Measurements from ENCODE around the gene ACADVL.
A peak's percentile ranks its signal among the peaks of the same experiment; 100 is the strongest.
"Not testable (repeated sequence)": the region's sequence is repeated elsewhere in the genome, so short reads cannot be mapped to it uniquely, and the experiment has no call there.

ACADVL gene

DNA sequence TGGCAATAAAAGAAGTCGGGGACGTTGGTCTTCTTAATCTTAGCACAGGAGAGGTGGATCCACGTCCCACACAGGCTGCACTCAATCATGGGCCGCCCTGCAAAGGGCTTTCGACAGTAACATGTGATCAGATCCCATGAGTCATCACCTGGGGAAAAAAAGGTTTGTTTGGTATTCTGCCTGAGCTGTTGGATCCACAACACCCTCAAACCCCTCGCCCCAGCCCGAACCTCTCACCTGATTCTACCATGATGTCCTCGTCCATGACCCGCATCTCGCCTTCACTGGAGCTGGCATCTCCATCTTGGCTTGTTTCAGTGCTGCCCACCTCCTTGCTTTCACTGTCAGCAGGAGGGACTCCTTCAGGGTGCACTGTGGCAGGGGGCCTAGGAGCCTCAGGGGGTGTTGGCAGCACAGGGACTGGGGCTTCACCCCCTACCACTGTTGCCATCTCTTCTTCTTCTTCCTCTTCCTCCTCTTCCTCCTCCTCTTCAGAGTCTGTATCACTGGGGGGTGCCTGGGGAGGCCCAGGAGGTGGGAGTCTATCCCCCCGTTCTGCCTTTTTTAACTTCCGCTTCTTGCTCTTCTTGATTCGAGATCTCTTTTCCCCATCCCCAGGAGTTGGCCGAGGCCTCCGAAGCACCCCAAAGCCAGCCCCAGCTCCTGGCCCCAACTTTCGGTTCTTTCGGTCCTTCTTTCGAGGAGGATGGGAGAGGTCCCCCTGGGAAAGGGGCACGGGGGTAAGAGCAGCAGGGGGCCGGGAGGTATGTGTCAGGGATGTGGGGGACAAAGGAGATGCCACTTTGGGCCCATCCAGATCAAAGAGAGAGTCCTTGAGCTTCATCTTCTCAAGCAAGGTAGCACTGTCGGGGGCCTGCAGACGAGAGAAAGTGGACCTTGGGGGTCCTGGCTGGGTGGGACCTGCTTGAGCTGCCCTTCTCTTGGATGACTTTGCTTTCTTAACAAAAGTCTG lies 16.2 kb downstream of the ACADVL start:
- DNase-seq, result no peak

DNA sequence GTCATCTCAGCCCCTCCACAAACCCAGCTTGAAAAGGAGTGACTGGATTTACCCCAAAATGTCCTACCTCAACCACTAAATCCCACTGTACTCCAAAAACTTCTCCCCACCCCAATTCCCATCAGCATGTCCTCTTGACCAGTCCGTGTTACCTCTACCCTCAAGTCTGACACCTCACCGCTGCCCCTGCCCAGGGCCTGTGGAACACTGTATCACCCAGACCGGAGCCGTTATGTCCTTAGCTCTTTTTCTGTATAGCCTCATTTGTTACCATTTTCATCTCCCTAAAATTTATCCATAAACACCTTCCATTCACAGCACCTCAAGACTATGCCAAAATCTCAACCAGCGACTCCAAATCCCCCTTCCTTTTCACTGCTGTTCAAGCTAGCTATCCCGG lies 17.1 kb downstream of the ACADVL start:
- DNase-seq, result no peak

DNA sequence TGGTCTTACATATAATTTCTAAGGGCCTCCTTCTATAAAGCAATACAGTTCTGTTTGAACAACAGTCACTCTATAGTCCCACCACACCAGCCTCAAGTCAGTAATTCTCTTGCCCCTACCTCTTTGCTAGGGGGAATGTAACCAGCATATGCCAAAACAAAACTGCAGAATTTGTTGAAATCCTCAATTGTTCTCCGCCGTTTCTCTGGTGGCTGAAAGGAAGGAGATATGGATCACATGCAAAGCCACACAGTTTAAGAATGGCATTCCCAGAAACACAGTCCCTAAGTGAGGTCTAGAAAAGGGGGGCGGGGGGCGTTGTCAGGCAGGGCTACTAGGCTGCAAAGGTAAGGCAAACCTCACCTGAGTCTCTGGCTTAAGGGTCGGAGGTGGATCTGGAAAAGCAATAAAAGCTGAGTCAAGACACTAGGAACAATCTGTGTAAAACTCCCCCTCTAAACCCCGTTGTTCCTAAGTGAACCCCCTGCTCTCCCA lies 17.6 kb downstream of the ACADVL start:
- DNase-seq, result no peak

DNA sequence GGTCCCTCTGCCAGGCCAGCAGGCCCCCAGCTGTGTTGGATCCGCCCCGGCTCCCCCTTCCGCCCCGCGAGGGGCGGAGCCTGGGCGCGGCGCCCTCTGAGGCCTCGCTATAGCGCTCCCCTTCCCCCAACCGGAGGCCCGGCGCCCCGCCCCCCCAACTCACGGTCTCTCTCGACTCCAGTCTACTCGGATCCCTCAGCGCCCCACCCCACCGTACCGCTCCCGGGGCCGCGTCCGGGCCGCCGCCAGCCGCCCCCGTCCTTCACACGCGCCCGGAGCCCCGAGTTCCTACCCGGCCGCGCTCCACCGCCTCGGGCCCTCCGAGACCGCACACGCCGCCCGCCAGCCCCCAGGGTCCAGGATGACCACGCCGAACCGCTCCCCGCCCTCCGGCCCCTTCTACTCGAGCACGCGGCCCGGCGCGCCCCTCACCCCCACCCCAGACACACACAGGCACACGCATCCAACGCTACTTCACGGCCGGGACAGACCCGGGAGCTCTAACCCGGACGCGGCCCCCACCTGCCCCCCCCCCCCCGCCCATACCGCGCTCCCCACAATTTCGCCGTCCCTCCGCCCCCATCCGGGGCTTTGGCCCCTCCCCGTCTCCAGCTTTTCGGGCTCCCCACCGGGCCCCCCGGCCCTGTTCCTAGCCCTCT lies 18.2 kb downstream of the ACADVL start:
- DNase-seq, result no peak

DNA sequence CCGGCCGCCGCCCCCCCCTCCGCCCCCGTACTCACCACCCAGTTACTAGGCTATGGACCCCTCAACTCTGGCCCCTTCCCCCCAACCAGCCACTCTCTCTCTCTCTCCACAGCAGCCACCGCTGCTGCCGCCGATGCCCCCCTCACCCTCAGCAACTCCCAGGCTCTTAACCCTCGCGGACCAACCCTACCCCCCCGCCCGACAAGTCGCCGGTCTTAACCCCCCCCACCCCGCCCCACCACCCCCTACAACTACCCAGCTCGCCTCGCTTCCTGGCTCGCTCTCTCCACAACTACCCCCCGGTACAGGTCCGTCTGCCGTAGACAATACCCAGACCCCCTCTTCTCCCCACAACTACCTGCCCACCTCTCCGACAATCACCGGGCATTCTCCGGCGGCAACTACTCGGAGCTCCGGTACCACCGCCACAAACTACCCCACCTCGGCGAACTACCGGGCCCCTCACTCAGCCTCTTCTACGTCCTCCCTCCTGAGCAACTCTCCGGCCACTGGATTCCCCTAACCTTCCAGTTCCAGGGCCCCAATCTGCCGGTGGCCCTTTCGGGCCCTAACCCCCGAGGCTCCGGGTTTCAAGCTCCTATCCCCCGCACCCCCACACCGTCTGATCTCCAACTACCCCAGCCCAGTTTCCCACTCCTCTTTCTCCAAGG lies 18.8 kb downstream of the ACADVL start:
- DNase-seq, result no peak

DNA sequence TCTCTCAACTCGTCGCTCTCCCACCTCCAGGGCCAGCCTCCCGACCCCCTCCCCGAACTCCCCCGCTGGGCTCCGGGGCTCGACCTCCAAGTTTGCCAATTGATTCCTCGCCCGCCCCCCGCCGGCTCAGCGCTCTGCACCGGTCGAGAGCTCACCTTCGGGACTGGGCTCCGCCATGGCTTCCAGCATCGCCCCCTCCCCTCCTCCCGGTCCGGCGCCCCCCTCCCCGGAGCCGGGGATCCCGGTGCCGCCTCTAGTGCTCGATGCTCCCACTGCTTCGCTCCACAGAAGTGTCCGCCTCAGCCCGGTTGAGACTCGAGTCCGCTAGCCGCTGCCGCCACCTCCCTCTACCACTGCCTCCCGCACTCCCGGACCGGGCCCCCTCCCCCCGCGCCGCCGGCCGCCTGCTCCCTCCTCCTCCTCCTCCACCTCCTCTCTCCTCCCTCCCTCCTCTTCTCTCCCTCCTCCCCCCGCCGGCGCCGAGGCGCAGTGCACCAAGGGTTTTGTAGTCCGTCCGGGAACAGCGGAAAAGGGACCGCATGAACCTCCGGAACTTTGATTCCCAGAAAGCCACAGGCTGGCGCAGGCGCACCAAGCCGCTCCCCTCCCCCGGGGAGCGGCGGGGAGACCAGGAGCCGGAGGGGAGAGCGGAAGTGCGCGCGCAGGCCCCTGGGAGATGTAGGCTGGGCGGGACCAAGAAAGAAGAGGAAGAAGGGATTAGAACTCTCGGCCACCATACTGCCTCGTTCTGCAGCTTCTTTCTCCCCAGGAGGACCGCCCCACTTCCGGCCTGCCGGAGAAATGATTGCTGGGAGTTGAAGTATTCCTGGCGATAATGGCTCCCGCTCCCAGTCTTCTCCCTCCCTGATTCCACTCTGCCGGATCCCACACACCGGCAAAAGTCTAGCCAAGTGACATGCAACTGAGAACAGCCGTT lies 19.6 kb downstream of the ACADVL start, which contains the start of gene PHF23:
Gene PHF23, minus strand, starts transcription at position 367 of the 937 bp plus-strand sequence. Its CDS starts 178 bp downstream, at position 189.
- peak; percentile 99 for DNase-seq

DNA sequence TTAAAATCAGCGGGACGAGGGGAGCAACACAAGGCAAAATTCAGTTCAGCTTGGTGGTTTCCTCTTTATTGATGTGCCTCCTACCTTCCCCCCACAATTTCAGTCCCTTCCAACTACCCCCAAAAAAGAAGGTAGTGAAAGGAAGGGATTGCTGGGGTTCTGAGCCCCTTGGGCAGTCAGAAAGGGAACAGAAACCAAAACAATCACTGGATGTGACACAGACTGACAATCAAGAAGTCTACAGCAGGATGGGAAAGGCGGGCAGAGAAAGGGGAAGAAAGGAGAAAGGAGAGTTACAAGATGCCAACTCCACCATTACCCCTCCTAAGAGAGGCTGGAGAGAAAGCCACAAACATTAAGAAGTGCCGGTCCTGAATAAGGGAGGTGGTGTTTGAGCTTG lies 20.6 kb downstream of the ACADVL start:
- DNase-seq, result no peak

DNA sequence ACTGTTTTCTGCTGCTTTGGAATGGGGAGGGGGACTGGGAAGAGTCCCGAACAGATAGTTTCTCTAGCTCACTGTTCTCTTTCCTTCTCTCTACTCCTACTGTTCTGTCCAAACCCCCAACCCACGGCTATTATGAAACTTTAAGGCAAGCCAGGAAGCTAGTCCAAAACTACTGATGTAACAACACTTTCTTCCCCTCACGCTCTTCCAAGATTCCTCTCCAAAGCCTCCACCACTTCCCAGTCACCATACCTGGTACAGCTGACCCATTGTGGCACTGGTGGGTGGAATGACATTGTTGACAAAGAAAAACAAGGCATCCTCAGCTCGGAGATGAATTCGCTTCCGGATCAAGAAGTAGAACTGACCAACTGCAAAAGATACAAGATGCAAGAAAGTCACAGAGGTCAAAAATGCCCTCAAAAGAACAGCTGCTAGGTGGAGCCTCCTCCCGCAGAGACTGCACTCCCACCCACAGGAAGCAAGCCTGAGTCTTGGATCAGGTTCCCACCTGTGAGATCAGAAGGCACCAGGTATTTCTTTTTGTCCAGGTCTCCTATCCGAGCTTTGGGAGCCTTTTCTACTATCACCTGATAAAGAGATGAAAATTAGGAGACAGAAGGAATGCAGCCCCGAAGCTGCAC lies 21.5 kb downstream of the ACADVL start:
- DNase-seq, result no peak

DNA sequence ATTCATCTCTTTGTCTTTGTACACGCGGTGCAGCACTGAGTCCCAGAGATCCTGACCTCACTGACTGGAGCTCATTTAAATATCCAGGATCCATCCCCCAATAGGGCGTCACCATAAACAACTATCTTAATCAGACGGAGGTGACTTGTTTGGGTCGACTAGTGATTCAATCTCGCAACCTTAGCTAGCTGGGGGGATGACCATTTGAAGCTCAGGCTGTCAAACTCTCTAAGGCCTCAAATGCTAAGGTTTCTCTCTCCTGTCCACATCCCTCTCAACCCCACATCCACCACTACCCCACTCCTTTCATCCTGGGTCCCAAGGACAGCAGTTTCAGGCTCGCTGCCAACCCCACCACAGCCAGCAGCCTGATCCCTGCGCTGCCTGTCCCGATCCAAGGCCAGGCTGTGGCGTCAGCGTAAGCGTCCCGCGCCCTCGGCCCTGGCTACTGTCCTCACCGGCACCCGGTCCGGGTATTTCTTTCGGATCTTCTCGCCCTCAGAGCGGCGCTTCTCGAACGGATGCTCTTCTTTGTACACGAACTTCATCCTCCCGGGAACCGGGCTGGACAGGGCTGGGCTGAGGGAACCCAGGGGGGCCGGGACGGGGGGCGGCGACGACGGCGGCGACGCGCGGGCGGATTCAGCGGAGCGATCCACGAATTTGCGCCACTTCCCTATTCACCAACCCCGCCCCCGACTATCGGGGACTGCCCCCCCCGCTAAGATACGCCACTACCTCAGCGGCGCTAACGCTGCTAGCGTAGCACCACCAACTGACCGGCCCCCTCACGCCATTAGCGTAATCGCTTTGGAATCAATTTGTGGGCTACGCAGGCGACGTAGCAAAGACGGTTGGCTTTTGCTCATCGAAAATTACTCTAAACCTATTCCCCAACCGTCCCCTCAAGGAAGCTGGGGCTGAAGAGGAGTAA lies 22.3 kb downstream of the ACADVL start, which contains the start of gene GABARAP:
Gene GABARAP, minus strand, starts transcription at position 667 of the 934 bp plus-strand sequence. Its CDS starts 119 bp downstream, at position 548.
- DNase-seq, result peak; percentile 78

DNA sequence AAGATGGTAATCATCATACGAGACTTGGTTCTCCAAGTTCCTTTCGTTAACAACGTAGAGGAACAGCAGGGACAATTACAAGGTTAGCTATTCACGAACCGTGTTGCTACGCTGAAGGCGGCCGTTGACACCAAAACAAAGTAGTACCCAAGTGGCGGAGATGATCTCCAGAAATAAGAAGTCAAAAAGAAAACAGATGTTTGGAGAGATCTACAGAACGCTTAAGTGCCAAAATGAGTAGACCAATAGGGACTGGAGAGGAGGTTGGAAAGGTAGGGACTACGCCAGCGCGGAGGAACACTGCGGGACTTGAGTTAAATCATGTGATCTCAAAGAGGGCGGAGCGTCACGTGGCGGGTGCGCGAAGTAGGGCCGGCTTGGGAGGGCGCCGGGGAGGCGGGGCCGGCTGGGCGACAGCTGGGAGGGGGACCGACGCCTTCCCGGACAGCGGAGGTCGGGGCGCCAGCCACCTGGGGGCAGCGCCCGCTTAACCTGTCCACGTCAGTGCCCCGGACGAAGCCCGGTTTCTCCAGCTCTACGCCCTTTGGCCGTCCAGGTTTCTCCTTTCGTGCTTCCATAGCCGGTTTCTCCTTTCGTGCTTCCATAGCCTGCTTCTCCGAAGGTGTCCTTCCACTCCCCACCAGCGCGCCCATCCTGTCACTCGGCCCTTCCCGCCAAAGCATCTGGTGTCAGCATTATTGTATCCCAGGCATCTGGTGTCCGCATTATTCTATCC lies 23.1 kb downstream of the ACADVL start:
- DNase-seq, result peak; percentile 88

DNA sequence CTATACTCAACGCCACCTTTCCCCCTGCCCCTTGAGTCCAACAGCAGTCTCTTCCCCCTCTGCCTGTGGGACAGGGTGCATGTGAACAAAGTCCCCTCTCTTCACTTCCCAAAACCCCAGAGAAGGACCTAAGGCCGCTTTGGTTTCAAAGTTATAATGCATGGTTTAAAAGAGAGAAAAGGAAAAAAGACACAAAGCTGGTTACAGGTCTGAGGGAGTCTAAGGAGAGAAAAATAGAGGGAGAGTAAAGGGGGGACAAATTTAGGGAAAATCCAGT lies 23.7 kb downstream of the ACADVL start:
- DNase-seq, result no peak

DNA sequence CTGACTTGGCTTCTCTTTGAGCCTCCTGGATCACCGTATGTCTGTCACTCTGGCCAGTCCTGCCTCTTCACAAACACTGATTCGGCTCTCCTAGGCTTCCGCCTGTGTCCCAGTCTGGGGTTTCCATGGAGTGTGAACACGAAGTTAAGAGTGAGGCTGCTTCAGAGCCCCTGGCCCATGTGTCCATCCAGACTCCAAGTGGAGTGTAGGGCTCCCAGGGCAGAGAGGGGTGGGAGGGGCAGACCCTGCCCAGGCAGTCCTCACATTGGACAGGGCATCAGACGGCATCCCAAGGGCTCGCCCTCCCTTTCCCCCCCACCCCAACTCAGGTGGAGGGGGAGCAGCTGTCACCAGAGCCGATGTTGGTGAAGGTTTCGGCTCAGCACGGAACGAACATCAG lies 24.1 kb downstream of the ACADVL start:
- not testable (repeated sequence) for DNase-seq

DNA sequence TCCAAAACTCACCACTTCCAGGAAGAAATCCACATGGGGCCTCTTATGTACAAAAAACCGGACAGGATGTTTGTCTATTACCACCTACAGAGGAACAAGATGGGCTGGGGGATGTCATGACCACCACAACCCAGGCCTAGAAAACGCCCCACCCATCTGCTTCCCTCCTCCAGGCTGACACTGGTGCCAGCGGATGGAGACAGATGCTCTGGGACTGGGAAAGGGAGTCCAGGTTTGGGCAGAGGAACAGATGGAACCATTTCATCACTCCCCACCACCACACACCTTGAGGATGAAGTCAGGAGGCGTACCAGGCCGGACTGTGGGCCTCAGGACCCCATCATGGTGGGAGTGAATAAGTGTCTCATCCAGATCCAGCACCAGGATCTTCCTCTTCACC lies 27.0 kb downstream of the ACADVL start:
- no peak for DNase-seq

DNA sequence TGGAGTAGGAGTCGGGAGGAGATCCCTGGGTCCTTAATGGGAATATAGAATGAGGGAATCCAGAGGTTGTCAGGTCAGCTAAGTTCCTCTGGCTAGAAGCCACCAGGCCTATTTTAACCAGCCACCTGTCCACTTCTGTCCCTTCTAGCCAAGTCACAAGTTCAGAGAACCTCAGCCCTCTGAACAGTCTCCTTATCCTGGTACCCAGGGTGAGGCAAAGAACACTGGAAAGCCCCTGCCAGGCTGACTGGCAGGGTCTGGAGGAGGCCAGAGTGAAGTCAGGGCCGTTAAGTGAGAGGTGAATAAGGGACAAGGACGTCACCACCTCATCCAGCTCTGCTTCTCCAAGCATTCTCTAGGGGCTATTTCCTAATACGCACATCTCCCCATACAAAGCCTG lies 29.1 kb downstream of the ACADVL start:
- DNase-seq, result no peak

DNA sequence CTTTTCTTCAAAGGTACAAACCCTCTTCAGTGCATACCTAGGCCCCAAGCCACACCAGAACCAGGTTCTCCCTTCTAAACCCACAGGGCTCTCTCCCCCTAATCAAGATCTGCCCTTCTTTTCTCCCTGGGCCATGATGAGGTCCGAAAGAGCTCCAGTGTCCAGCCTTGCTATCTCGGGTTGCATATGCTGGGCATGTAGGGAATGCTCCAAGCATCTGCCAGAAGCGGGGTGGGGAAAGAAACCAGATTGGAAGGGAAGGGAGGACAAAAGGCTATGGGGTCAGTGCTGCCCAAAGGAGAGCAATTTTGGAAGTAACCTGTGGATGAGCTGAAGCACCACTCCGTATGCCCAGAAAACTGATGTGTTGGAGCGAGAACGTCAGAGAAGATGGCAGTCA lies 29.5 kb downstream of the ACADVL start:
- no peak for DNase-seq

DNA sequence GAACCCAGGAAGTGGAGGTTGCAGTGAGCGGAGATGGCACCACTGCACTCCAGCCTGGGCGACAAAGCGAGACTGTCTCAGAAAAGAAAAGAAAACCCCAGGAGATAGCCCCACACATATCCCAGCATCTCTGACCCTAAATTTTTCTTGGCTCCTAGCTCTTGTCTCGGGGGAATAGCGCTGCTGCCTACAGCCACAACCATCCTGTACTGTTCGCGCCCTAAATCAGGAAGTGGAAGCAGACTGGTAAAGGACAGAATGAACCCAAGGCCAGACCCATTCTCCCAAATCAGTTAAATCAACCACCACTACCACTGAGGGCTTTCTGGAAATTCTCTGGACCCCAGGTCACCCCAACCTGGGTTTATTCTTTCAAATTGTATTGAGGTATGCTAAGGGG lies 30.1 kb downstream of the ACADVL start:
- DNase-seq, result no peak

DNA sequence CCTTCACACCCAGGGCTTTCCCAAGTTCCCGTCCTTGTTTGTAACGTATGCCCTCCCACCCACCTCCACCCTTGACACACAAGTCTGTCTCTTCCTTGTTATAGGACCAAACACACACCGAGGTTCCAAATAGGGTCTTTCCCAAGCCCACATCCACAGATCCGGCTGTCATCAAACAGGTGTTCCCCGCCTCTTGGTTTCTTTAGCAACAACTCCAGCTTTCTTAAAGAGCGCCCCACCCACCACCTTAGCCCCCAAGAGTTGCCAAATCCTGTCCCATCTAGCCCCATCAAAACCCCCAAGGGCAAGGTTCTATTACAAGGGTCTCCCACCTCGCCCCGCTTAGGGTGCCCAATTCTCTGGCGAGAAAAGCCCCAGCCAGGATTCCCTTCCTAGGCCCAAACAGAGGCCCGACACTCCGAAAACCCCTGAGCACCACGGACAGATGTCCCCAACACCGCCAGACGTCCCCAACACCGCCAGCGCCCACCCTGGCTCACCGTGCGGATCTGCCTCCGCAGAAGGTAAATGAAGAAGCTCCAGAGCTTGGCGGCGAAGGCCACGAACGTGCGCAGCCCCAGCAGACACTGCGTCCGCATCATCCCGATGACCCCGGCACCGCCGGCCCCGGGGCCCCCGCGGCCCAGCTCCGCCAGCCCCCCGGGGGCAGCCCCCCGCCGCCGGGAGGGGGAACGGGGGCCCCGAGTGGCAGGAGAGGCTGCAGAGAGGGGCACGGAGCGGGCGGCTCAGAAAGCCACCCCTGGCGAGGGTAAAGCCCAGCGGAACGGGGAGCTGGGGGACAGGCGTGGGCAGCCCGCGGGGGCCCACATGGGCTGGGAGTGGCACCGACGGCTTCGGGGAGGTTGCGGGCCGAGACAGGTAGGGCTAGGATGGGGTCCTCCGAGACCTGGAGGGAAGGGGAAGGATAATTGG lies 31.2 kb downstream of the ACADVL start:
- no peak for DNase-seq

DNA sequence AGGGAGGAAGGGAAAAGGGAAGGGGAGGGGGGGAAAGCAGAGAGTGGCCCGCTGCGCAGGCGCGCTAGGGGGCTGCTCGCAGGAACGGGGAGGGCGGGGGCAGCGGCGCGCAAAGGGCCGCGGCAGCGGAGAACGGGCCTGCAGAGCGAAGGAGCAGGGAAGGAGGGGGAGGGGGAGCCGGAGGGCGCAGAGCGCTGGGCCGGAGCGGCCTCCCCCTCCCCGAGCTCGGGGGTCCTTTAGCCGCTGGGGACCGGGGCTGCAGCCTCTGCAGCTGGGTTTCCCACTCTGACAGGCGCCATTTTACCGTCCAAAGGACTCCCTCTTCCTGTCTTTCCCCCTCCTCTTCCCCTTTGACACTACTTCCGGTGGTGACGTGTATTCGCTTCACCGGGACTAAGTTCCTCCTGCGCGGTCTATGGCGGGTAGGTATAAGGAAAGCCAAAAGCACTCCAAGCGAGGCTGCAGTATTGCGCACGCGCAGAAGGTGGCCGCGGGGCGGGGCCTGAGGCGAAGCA lies 32.0 kb downstream of the ACADVL start, which contains the start of gene CTDNEP1:
Gene CTDNEP1, minus strand, starts transcription at position 74 of the 515 bp plus-strand sequence. CDS start 438 bp downstream, outside the sequence.
- peak; percentile 96 for DNase-seq
